ENCODE data around the gene CHMP3. TPM values are rescaled to one million over a fixed set of nuclear protein-coding genes. Genes with fewer than 3 reads are reported as not detected.

The CHMP3 gene
- polyA plus RNA-seq, 1 donor from 2014 or later, result 31.8 TPM

DNA sequence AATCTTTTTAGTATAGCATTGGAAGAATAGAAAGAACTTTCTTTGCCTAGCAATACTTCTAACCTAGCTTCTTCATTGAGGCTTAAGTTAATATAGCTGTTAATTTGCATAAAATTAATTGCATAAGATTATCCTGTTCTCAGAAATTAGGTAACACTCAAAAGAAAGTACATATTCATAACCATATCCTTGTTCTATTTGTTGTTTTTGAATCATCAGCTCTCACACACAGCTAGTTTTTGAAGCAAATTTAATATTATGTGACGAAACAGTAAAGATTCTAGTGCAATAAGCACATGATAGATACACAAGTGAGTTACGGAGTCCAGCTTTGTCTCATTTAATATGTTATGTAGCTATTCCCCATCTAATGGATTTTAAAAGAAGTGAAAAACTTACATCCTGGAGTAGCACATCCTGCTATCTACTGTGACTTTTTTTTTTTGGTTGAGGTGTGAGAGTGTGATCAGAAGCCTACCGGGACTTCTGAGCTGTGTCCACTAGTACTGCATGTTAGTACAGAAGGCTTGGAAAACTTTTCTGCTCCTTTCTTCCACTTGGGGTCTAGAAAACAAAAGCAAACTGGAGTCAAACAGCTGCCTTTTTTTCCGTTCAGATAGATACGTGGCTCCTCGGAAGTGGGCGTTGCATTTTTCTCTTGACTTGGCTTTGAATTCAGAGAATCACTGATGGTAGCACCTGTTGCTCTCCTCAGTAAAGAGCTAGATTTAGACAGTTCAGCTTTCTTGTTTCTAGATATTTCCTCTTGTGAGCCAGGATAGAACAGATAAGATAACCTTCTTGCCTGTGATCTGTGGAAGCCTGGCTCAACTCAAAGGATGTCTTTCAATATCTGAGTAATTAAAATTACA, 94.8 kb downstream of the CHMP3 start:
- H3K9ac ChIP-seq (ENCODE audit: low read length), result no peak overlapping the region
- no peaks in the 10 kb centered on the region for H4K20me1 ChIP-seq (ENCODE audit: insufficient read depth)
- H3K4me2 ChIP-seq (ENCODE audit: low read length), result no peak overlapping the region
- no peak overlapping the region for H3K27ac ChIP-seq (ENCODE audit: low read length)
- peaks cover 13% of the 10 kb centered on the region for H3K79me2 ChIP-seq (replicated peaks; ENCODE audit: insufficient read depth, low read length)
- no peaks in the 10 kb centered on the region for H3K27me3 ChIP-seq (ENCODE audit: insufficient read depth, low read depth, low read length)
- H2AFZ ChIP-seq (ENCODE audit: low read depth, low read length), result no peak overlapping the region
- H3K4me3 ChIP-seq (ENCODE audit: low read length), result no peak overlapping the region
- no peaks in the 10 kb centered on the region for H3K9me2 ChIP-seq (ENCODE audit: insufficient read depth, low read length)
- H3K36me3 ChIP-seq (ENCODE audit: insufficient read depth, low read length), result no peaks in the 10 kb centered on the region
- H3F3A ChIP-seq (ENCODE audit: insufficient read depth, low read length, poor library complexity, severe bottlenecking), result no peaks in the 10 kb centered on the region
- H3K9me3 ChIP-seq (ENCODE audit: low read length), result no peaks in the 10 kb centered on the region
- TF ChIP-seq EZH2 (IDR thresholded peaks at IDR 0.05; ENCODE audit: borderline replicate concordance, insufficient read depth, low read length, poor library complexity, severe bottlenecking) (no peak), RAD21 (conservative IDR thresholded peaks at IDR 0.05) (no peak), POLR2AphosphoS5 (IDR thresholded peaks at IDR 0.05) (no peak), MXI1 (conservative IDR thresholded peaks at IDR 0.05; ENCODE audit: poor library complexity, severe bottlenecking) (no peak), SMC3 (conservative IDR thresholded peaks at IDR 0.05; ENCODE audit: poor library complexity) (no peak), EP300 (conservative IDR thresholded peaks at IDR 0.05; ENCODE audit: poor library complexity, severe bottlenecking) (no peak), REST (IDR thresholded peaks at IDR 0.05; ENCODE audit: borderline replicate concordance) (no peak), CTCF (IDR thresholded peaks at IDR 0.05; ENCODE audit: poor library complexity, severe bottlenecking) (no peak), TAF1 (IDR thresholded peaks at IDR 0.05; ENCODE audit: low read depth) (no peak)

DNA sequence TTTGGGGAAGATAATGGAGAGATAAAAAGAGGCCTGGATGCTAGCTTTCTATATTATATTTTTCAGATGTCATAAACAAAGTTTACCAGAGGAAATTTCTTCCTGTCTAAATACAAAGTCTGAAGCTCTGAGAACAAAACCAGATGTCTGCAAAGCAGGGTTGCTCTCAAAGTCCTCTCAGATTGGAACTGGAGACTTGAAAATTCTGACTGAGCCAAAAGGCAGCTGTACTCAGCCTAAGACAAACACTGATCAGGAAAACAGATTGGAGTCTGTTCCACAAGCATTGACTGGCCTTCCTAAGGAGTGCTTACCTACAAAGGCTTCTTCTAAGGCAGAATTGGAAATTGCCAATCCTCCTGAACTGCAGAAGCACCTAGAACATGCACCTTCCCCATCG, 96.9 kb downstream of the CHMP3 start:
- Histone ChIP-seq H3K4me3 (ENCODE audit: low read length) (no peak overlapping the region), H3K27me3 (ENCODE audit: insufficient read depth, low read depth, low read length) (no peaks in the 10 kb centered on the region), H3K9me3 (ENCODE audit: low read length) (no peaks in the 10 kb centered on the region), H2AFZ (ENCODE audit: low read depth, low read length) (no peak overlapping the region), H3F3A (ENCODE audit: insufficient read depth, low read length, poor library complexity, severe bottlenecking) (no peaks in the 10 kb centered on the region), H3K36me3 (ENCODE audit: insufficient read depth, low read length) (peaks cover 2% of the 10 kb centered on the region), H3K27ac (ENCODE audit: low read length) (no peak overlapping the region), H4K20me1 (ENCODE audit: insufficient read depth) (no peaks in the 10 kb centered on the region), H3K9me2 (ENCODE audit: insufficient read depth, low read length) (no peaks in the 10 kb centered on the region), H3K4me2 (ENCODE audit: low read length) (no peak overlapping the region), H3K79me2 (replicated peaks; ENCODE audit: insufficient read depth, low read length) (peaks cover 13% of the 10 kb centered on the region), H3K9ac (ENCODE audit: low read length) (no peak overlapping the region)
- TF ChIP-seq RAD21 (conservative IDR thresholded peaks at IDR 0.05) (no peak), POLR2AphosphoS5 (IDR thresholded peaks at IDR 0.05) (no peak), TAF1 (IDR thresholded peaks at IDR 0.05; ENCODE audit: low read depth) (no peak), EZH2 (IDR thresholded peaks at IDR 0.05; ENCODE audit: borderline replicate concordance, insufficient read depth, low read length, poor library complexity, severe bottlenecking) (no peak), EP300 (conservative IDR thresholded peaks at IDR 0.05; ENCODE audit: poor library complexity, severe bottlenecking) (no peak), MXI1 (conservative IDR thresholded peaks at IDR 0.05; ENCODE audit: poor library complexity, severe bottlenecking) (no peak), REST (IDR thresholded peaks at IDR 0.05; ENCODE audit: borderline replicate concordance) (no peak), SMC3 (conservative IDR thresholded peaks at IDR 0.05; ENCODE audit: poor library complexity) (no peak), CTCF (IDR thresholded peaks at IDR 0.05; ENCODE audit: poor library complexity, severe bottlenecking) (no peak)

Data from neural cell (in vitro differentiated cells).